Activated CD4-positive, alpha-beta memory T cell treated with anti-CD3 and anti-CD28 coated beads for 36 hours (primary cell): Measurements from ENCODE around the gene LETM1. TPM values are rescaled to one million over a fixed set of nuclear protein-coding genes. Genes with fewer than 3 reads are reported as not detected.

Source experiments
- CTCF ChIA-PET: fragments of 350-600 bp; sonication (Branson Sonifier 250); formaldehyde crosslinking; loops from one replicate; lab custom pipeline; 2021; ENCODE audit warnings: antibody characterized with exemption, inconsistent platforms; lab: Charles Lee
- POLR2A ChIA-PET: fragments of 350-600 bp; sonication (Branson Sonifier 250); formaldehyde crosslinking; loops from one replicate; lab custom pipeline; 2021; ENCODE audit warnings: antibody characterized with exemption; lab: Charles Lee
- DNase-seq: peaks from one replicate; pipeline ENCODE4 v3.0.0-alpha.2; 2020
- H3K27ac Mint-ChIP-seq: one replicate; pipeline ENCODE4 v1.8.0; 2021; ENCODE audit warnings: mixed read lengths
- H3K27me3 Mint-ChIP-seq: one replicate; pipeline ENCODE4 v1.8.0; 2021; ENCODE audit warnings: mixed read lengths
- H3K36me3 Mint-ChIP-seq: one replicate; pipeline ENCODE4 v1.8.0; 2021; ENCODE audit warnings: mixed read lengths
- H3K4me1 Mint-ChIP-seq: one replicate; pipeline ENCODE4 v1.8.0; 2021; ENCODE audit warnings: low read depth, mixed read lengths
- H3K4me3 Mint-ChIP-seq: one replicate; pipeline ENCODE4 v1.8.0; 2021; ENCODE audit warnings: mild to moderate bottlenecking, mixed read lengths
- H3K9me3 Mint-ChIP-seq: one replicate; pipeline ENCODE4 v1.8.0; 2021; ENCODE audit warnings: mixed read lengths
- intact Hi-C: fragments of 100-400 bp; cut with micrococcal nuclease; formaldehyde crosslinking; loops from one replicate; pipeline ENCODE4 v1.15.1; 2023
- total RNA-seq, 2 experiments: library from RNA; stranded (reverse); gene quantifications; one replicate each; pipeline ENCODE4 v1.2.3, GENCODE V29; 2021

LETM1 gene
- total RNA-seq, 2 experiments from 2014 or later, result 41.1 to 42.6 TPM

GRCh38 chr4:1812720-1813119 lies 43.2 kb downstream of the LETM1 start:
- H3K27ac Mint-ChIP-seq, result no peak overlapping the region
- ChIA-PET POLR2A (no interaction called here), CTCF (interaction anchor here (1.3 to 2.3 kb wide), 3 partner anchors 64 to 120 kb away, joined by 4 to 10 read pairs (median 8); no protein-coding TSS in a partner anchor)
- no peak for DNase-seq
- no peak overlapping the region for H3K4me3 Mint-ChIP-seq
- H3K4me1 Mint-ChIP-seq, result no peaks in the 10 kb centered on the region
- no peaks in the 10 kb centered on the region for H3K9me3 Mint-ChIP-seq
- intact Hi-C loops, result no loop called here
- peaks cover 16% of the 10 kb centered on the region for H3K36me3 Mint-ChIP-seq
- no peaks in the 10 kb centered on the region for H3K27me3 Mint-ChIP-seq

- Mint-ChIP-seq H3K36me3 (peaks cover 3% of the 10 kb centered on the region), H3K27ac (no peak overlapping the region), H3K4me3 (no peak overlapping the region), H3K27me3 (no peaks in the 10 kb centered on the region), H3K4me1 (no peaks in the 10 kb centered on the region), H3K9me3 (no peaks in the 10 kb centered on the region)
- ChIA-PET POLR2A (interaction anchor here (0.9 kb wide), 1 partner anchor 59 kb away, joined by 3 read pairs; no protein-coding TSS in a partner anchor), CTCF (interaction anchor here (0.5 to 4.5 kb wide), 14 partner anchors 10 to 127 kb away, joined by 3 to 63 read pairs (median 4); partner anchors contain the start of genes FAM53A and FGFR3)
- DNase-seq, result no peak
- intact Hi-C loops, result loop anchor here (1.0 kb wide), 2 partner anchors 62 to 117 kb away; no protein-coding TSS in a partner anchor
Observed at GRCh38 chr4:1810765-1811164, 45.2 kb downstream of the LETM1 start.

- H3K27ac Mint-ChIP-seq, result no peak overlapping the region
- ChIA-PET CTCF (interaction anchor here (0.7 to 4.5 kb wide), 19 partner anchors 8 to 126 kb away, joined by 3 to 63 read pairs (median 4); partner anchors contain the start of genes FAM53A and FGFR3), POLR2A (interaction anchor here (0.9 kb wide), 1 partner anchor 58 kb away, joined by 3 read pairs; no protein-coding TSS in a partner anchor)
- H3K36me3 Mint-ChIP-seq, result peaks cover 3% of the 10 kb centered on the region
- no peaks in the 10 kb centered on the region for H3K9me3 Mint-ChIP-seq
- H3K4me1 Mint-ChIP-seq, result no peaks in the 10 kb centered on the region
- intact Hi-C loops, result loop anchor here (1.0 kb wide), 2 partner anchors 62 to 117 kb away; no protein-coding TSS in a partner anchor
- DNase-seq, result peak; percentile 84
- no peaks in the 10 kb centered on the region for H3K27me3 Mint-ChIP-seq
- H3K4me3 Mint-ChIP-seq, result no peak overlapping the region
Observed at GRCh38 chr4:1809754-1810502, 46.0 kb downstream of the LETM1 start.

- Mint-ChIP-seq H3K36me3 (no peaks in the 10 kb centered on the region), H3K27ac (no peak overlapping the region), H3K4me3 (no peak overlapping the region), H3K27me3 (no peaks in the 10 kb centered on the region), H3K4me1 (no peaks in the 10 kb centered on the region), H3K9me3 (no peaks in the 10 kb centered on the region)
- CTCF ChIA-PET, result interaction anchor here (0.9 to 4.5 kb wide), 15 partner anchors 9 to 116 kb away, joined by 3 to 63 read pairs (median 6); no protein-coding TSS in a partner anchor
- no peak for DNase-seq
- POLR2A ChIA-PET, result no interaction called here
- intact Hi-C loops, result no loop called here
Observed at GRCh38 chr4:1808851-1809753, 46.9 kb downstream of the LETM1 start.

- Mint-ChIP-seq H3K9me3 (no peaks in the 10 kb centered on the region), H3K36me3 (no peaks in the 10 kb centered on the region), H3K27ac (no peak overlapping the region), H3K4me3 (no peak overlapping the region), H3K4me1 (no peaks in the 10 kb centered on the region), H3K27me3 (no peaks in the 10 kb centered on the region)
- POLR2A ChIA-PET, result no interaction called here
- no peak for DNase-seq
- intact Hi-C loops, result no loop called here
- CTCF ChIA-PET, result interaction anchor here (0.7 to 4.5 kb wide), 11 partner anchors 10 to 101 kb away, joined by 3 to 63 read pairs (median 3); no protein-coding TSS in a partner anchor
Observed at GRCh38 chr4:1808396-1808795, 47.6 kb downstream of the LETM1 start.

GRCh38 chr4:1807332-1807777 lies 48.6 kb downstream of the LETM1 start:
- ChIA-PET POLR2A (no interaction called here), CTCF (interaction anchor here (1.6 to 4.5 kb wide), 3 partner anchors 59 to 62 kb away, joined by 7 to 63 read pairs (median 27); no protein-coding TSS in a partner anchor)
- DNase-seq, result no peak
- Mint-ChIP-seq H3K27me3 (no peaks in the 10 kb centered on the region), H3K27ac (no peak overlapping the region), H3K36me3 (no peaks in the 10 kb centered on the region), H3K4me1 (no peaks in the 10 kb centered on the region), H3K4me3 (no peak overlapping the region), H3K9me3 (no peaks in the 10 kb centered on the region)
- intact Hi-C loops, result no loop called here

- DNase-seq, result no peak
- Mint-ChIP-seq H3K36me3 (no peaks in the 10 kb centered on the region), H3K4me1 (no peaks in the 10 kb centered on the region), H3K27ac (no peak overlapping the region), H3K4me3 (no peak overlapping the region), H3K9me3 (no peaks in the 10 kb centered on the region), H3K27me3 (no peaks in the 10 kb centered on the region)
- intact Hi-C loops, result no loop called here
- ChIA-PET POLR2A (no interaction called here), CTCF (interaction anchor here (1.6 to 4.5 kb wide), 2 partner anchors 59 to 62 kb away, joined by 7 to 27 read pairs; no protein-coding TSS in a partner anchor)
Observed at GRCh38 chr4:1806596-1807331, 49.2 kb downstream of the LETM1 start.

GRCh38 chr4:1806223-1806564 lies 49.8 kb downstream of the LETM1 start:
- intact Hi-C loops, result no loop called here
- Mint-ChIP-seq H3K4me1 (no peaks in the 10 kb centered on the region), H3K4me3 (no peak overlapping the region), H3K9me3 (no peaks in the 10 kb centered on the region), H3K36me3 (no peaks in the 10 kb centered on the region), H3K27me3 (no peaks in the 10 kb centered on the region), H3K27ac (no peak overlapping the region)
- CTCF ChIA-PET, result interaction anchor here (1.6 kb wide), 1 partner anchor 58 kb away, joined by 7 read pairs; no protein-coding TSS in a partner anchor
- POLR2A ChIA-PET, result no interaction called here
- no peak for DNase-seq

GRCh38 chr4:1805493-1806222 lies 50.3 kb downstream of the LETM1 start:
- Mint-ChIP-seq H3K27me3 (no peaks in the 10 kb centered on the region), H3K9me3 (no peaks in the 10 kb centered on the region), H3K4me3 (no peak overlapping the region), H3K4me1 (no peaks in the 10 kb centered on the region), H3K27ac (no peak overlapping the region), H3K36me3 (no peaks in the 10 kb centered on the region)
- intact Hi-C loops, result no loop called here
- no peak for DNase-seq
- ChIA-PET POLR2A (no interaction called here), CTCF (interaction anchor here (1.6 kb wide), 1 partner anchor 58 kb away, joined by 7 read pairs; no protein-coding TSS in a partner anchor)

GRCh38 chr4:1804638-1805492 lies 51.1 kb downstream of the LETM1 start:
- no peaks in the 10 kb centered on the region for H3K4me1 Mint-ChIP-seq
- intact Hi-C loops, result no loop called here
- H3K27ac Mint-ChIP-seq, result no peak overlapping the region
- CTCF ChIA-PET, result no interaction called here
- peaks cover 2% of the 10 kb centered on the region for H3K27me3 Mint-ChIP-seq
- no peaks in the 10 kb centered on the region for H3K9me3 Mint-ChIP-seq
- no peak for DNase-seq
- no peak overlapping the region for H3K4me3 Mint-ChIP-seq
- no peaks in the 10 kb centered on the region for H3K36me3 Mint-ChIP-seq
- POLR2A ChIA-PET, result no interaction called here
